Kidney (tissue), 14 donors: Measurements from ENCODE around the gene AKAIN1. TPM values are rescaled to one million over a fixed set of nuclear protein-coding genes. Genes with fewer than 3 reads are reported as not detected.

Experiments used
- DNase-seq, 5 donors: peaks; one replicate each; pipeline ENCODE4 v3.0.0-alpha.2; 2013 to 2020
- FAIRE-seq: peaks from 2 replicates; lab custom pipeline; 2012; peaks lifted over from hg19 to GRCh38; lab: Jason Lieb, UNC
- H3K27ac ChIP-seq, 2 donors: one replicate each; pipeline ENCODE4 v1.7.0; 2013; ENCODE audit warnings: low read depth in 2 of 2, low read length in 2 of 2, inconsistent platforms in 1 of 2
- H3K27me3 ChIP-seq: one replicate; pipeline ENCODE4 v1.7.1; 2013; ENCODE audit warnings: low read length, inconsistent platforms; ENCODE audit not compliant: control insufficient read depth, insufficient read depth
- H3K36me3 ChIP-seq, 3 donors: one replicate each; pipeline versions ENCODE4 v1.7.0 to v1.7.1; 2013; ENCODE audit warnings: low read length in 3 of 3, control low read depth in 1 of 3, inconsistent platforms in 1 of 3; ENCODE audit not compliant: insufficient read depth in 3 of 3, control insufficient read depth in 2 of 3
- H3K4me1 ChIP-seq, 3 donors: one replicate each; pipeline versions ENCODE4 v1.7.0 to v1.7.1; 2013; ENCODE audit warnings: low read length in 3 of 3, inconsistent platforms in 1 of 3, low read depth in 1 of 3; ENCODE audit not compliant: control insufficient read depth in 2 of 3, insufficient read depth in 2 of 3
- H3K4me3 ChIP-seq, 3 donors: one replicate each; pipeline versions ENCODE4 v1.7.0 to v1.8.1; 2013; ENCODE audit warnings: low read length in 3 of 3, control low read depth in 1 of 3, inconsistent platforms in 1 of 3
- H3K9ac ChIP-seq, 3 donors: one replicate each; pipeline versions ENCODE4 v1.7.0 to v1.7.1; 2013; ENCODE audit warnings: low read length in 3 of 3, control low read depth in 1 of 3, inconsistent platforms in 1 of 3
- H3K9me3 ChIP-seq, 3 donors: one replicate each; pipeline versions ENCODE4 v1.7.0 to v1.7.1; 2013; ENCODE audit warnings: low read length in 3 of 3, control low read depth in 1 of 3, inconsistent platforms in 1 of 3; ENCODE audit not compliant: control insufficient read depth in 2 of 3, insufficient read depth in 1 of 3
- CTCF ChIP-seq: IDR thresholded peaks from 3 replicates; pipeline ENCODE4 v1.5.1; 2012; ENCODE audit warnings: mild to moderate bottlenecking, moderate library complexity, borderline replicate concordance; ENCODE audit not compliant: insufficient read depth; ENCODE audit errors: extremely low read depth
- intact Hi-C: fragments of 100-400 bp; cut with DNase I; formaldehyde crosslinking; loops from one replicate; pipeline ENCODE4 v1.11.1; 2022
- polyA plus RNA-seq: library from polyadenylated mRNA; stranded (reverse); fragments of 350-450 nt; fragmentation: Illumina TruSeq; extraction: RNeasy Lipid Tissue Mini Kit (QIAGEN cat#74804); gene quantifications from one replicate; pipeline ENCODE4 v1.2.3, GENCODE V29; 2014; ENCODE audit warnings: low read depth, low replicate concordance; ENCODE audit not compliant: insufficient read depth
- total RNA-seq: library from RNA; stranded (reverse); fragmentation: NEBNext Ultra II Directional; extraction: Animal tissue kit (Norgen Biotek cat#: 25700); gene quantifications from one replicate; pipeline ENCODE4 v1.2.1, GENCODE V29; 2021
- donor health status: control.
- donor health status: control.
- donor health status: control.
- donor health status: control.
- donor health status: control.
- donor health status: DM: yes; HTN: yes; CAD: no.
- donor health status: Normal renal cell carcinoma (clear cell type).

The AKAIN1 gene
- total and polyA plus RNA-seq, 2 donors from 2014 or later: not detected

GRCh38 chr18:5214583-5215351 lies 17.7 kb upstream of the AKAIN1 start:
- intact Hi-C loops: no loop called here
- no peak overlapping the region for H3K9ac ChIP-seq
- no peak overlapping the region for H3K4me3 ChIP-seq
- no peaks in the 10 kb centered on the region for H3K27me3 ChIP-seq
- no peaks in the 10 kb centered on the region for H3K4me1 ChIP-seq
- no peak overlapping the region for H3K27ac ChIP-seq
- DNase-seq: no peak
- H3K36me3 ChIP-seq: no peaks in the 10 kb centered on the region
- H3K9me3 ChIP-seq: no peaks in the 10 kb centered on the region
- no peak for TF ChIP-seq CTCF
- FAIRE-seq: no peak

- Histone ChIP-seq H3K9me3 (no peaks in the 10 kb centered on the region), H3K27ac (no peak overlapping the region), H3K4me1 (no peaks in the 10 kb centered on the region), H3K36me3 (no peaks in the 10 kb centered on the region), H3K9ac (no peak overlapping the region), H3K27me3 (no peaks in the 10 kb centered on the region), H3K4me3 (no peak overlapping the region)
- no peak for FAIRE-seq
- TF ChIP-seq CTCF: no peak
- intact Hi-C loops: no loop called here
- DNase-seq: no peak
These were observed 10.6 kb upstream of the AKAIN1 start for GRCh38 chr18:5207471-5208150.

GRCh38 chr18:5198311-5198710 lies 1.3 kb upstream of the AKAIN1 start:
- no peak overlapping the region for H3K27ac ChIP-seq
- intact Hi-C loops: no loop called here
- H3K4me1 ChIP-seq: no peaks in the 10 kb centered on the region
- H3K27me3 ChIP-seq: peaks cover 14% of the 10 kb centered on the region
- no peak overlapping the region for H3K9ac ChIP-seq
- DNase-seq (no peak), FAIRE-seq (no peak)
- H3K36me3 ChIP-seq: no peaks in the 10 kb centered on the region
- no peaks in the 10 kb centered on the region for H3K9me3 ChIP-seq
- H3K4me3 ChIP-seq: no peak overlapping the region
- TF ChIP-seq CTCF: no peak
